NCI-H1694 (cell line): Measurements from ENCODE around the gene KMT2E.
"Not testable (repeated sequence)": the region's sequence is repeated elsewhere in the genome, so short reads cannot be mapped to it uniquely, and the experiment has no call there.

Source experiments
- DNase-seq: peaks from one replicate; lab custom pipeline; 2025; lab: John Stamatoyannopoulos, UW

KMT2E gene, protein sequence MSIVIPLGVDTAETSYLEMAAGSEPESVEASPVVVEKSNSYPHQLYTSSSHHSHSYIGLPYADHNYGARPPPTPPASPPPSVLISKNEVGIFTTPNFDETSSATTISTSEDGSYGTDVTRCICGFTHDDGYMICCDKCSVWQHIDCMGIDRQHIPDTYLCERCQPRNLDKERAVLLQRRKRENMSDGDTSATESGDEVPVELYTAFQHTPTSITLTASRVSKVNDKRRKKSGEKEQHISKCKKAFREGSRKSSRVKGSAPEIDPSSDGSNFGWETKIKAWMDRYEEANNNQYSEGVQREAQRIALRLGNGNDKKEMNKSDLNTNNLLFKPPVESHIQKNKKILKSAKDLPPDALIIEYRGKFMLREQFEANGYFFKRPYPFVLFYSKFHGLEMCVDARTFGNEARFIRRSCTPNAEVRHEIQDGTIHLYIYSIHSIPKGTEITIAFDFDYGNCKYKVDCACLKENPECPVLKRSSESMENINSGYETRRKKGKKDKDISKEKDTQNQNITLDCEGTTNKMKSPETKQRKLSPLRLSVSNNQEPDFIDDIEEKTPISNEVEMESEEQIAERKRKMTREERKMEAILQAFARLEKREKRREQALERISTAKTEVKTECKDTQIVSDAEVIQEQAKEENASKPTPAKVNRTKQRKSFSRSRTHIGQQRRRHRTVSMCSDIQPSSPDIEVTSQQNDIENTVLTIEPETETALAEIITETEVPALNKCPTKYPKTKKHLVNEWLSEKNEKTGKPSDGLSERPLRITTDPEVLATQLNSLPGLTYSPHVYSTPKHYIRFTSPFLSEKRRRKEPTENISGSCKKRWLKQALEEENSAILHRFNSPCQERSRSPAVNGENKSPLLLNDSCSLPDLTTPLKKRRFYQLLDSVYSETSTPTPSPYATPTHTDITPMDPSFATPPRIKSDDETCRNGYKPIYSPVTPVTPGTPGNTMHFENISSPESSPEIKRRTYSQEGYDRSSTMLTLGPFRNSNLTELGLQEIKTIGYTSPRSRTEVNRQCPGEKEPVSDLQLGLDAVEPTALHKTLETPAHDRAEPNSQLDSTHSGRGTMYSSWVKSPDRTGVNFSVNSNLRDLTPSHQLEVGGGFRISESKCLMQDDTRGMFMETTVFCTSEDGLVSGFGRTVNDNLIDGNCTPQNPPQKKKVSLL (N-terminal part only)

DNA sequence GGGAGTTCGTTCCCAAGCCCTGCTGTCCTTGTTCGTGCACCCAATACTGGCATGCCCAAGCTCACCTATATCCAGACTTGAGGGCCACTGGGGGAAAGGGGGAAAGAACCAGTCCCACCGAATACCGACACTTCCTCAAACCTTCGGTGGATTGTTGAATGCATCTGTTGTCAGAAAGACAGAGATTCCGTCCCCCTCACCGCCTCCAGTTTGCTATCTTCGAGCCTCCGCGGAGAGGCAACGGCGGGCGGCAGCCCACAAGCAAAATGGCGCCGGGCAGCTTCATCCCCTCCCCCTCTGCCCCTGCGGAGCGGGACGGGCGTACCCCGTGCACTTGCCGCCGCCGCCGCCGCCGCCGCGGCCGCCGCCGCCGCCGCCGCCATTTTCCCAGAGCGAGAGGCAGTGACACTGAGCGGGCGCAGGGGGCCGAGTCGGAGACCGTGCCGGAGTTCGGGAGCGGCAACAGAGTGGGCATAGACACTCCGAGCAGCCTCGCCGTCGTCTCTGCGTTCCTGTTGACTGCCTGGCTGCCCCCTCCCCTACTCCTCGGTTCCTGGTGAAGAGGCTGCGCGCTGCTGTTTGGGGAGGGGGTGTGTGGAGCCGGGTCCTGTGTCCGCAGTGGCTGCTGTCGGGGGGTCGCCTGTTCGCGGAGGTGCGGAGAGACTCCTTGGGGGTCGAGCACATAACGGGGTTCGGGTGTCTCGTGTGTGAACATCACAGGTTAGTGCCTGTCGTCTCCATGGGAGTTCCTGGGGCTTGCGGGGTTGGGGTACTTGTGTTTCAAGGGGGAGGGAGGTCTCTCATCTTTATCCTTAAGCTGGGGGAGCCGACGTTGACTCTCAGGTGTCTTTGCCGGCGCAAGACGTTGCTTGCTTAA lies at the start of gene KMT2E:
Gene KMT2E, plus strand, starts transcription at position 390 of the 877 bp plus-strand sequence. CDS start 26,748 bp downstream, outside the sequence.
- peak; percentile 79 for DNase-seq

DNA sequence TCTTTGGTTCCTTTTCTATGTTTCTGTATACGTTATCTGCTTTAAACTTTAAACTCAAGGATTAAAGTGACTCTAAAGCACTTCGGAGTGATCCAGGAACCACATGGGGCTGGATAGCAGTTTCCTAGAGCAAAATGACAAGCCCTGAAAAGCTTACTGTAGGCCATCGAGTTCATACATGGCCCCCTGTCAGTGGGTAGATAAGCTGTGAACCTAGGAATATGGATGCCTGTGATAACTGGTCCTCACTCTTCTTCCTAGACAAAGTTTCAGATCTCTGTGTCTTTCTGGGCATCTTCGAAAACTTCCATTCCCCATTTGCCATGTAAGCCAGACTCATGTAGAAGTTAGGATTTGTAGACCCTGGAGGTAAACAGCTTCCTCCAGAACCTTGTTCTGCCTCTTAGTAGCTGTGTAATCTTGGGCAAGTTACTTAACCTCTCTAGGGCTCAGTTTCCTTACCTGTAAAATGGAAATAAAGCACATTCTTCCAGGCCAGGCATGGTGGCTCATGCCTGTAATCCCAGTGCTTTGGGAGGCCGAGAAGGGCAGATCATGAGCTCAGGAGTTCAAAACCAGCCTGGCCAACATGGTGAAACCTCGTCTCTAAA lies 49.3 kb upstream of the KMT2E start:
- DNase-seq, result no peak

DNA sequence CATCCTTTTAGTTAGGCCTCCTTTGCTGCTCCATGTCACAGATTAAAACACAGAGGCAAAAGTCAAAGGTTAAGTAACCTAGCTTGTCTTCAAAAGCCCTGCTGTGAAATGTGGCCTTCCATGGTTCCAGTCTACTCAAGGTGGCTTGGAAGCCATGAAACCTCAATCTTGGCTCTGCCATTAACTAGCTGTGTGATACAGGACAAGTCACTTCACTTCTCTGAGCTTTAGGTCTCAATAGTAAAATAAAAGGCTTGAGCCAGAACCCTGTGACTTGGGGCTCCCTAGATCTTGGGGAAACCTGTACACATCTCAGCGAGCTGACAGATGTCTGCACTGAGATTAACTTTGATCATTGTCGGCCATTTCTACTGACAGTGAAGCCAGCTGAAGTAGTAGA lies 48.0 kb upstream of the KMT2E start:
- no peak for DNase-seq

DNA sequence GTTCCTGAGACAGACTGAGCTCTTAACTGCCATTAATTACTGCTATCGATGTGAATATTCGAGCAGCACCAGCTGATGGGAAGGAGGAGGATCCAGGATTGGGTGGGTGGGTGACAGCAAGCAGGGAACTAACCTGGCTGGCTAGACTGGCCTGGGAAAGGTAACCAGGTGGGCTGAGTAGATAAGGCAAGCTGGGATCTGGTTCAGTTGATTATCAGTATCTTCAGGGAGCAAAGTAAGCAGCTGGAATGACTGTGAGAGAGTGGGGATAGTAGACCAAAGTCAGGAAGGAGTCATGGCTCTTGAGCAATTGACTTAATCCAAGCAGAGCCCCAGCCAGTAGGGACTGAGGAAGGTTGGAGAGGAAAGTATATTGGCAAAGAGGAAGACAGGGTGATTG lies 46.9 kb upstream of the KMT2E start:
- no peak for DNase-seq

DNA sequence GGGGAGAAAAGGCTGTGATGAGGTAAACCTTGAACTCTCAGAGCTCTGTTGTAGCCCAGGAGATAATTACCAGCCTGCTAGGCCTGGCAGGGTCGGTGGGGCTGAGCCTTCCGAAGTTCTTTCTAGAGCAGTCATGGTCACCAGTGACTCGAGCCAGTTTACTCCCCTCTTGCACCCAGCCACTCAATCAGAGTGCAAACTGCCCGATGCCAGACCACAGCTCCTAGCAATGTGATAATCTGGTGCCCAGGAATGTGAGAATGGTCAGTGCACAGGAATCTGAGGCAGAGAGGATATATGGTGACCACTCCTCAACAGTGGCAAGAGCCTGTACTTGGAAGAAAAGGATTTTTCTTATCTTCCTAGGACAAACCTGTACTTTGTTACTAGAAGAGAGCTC lies 46.4 kb upstream of the KMT2E start:
- DNase-seq, result no peak

DNA sequence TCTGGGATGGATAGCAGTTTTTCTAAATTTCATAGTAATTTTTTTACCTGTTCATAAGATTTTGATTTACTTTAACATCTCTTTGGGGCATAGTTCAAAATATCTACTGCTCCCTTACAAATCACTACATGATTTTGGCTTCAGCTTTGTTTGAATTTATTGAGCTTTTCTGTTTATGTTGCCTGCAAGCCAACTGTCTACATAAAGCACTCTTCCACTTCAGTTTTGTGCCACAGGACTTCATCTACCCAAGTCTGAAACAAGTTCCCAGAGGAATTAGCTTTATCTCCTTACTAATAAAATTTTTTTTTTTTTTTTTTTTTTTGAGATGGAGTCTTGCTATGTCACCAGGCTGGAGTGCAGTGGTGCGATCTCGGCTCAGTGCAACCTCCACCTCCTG lies 45.4 kb upstream of the KMT2E start:
- DNase-seq, result no peak

DNA sequence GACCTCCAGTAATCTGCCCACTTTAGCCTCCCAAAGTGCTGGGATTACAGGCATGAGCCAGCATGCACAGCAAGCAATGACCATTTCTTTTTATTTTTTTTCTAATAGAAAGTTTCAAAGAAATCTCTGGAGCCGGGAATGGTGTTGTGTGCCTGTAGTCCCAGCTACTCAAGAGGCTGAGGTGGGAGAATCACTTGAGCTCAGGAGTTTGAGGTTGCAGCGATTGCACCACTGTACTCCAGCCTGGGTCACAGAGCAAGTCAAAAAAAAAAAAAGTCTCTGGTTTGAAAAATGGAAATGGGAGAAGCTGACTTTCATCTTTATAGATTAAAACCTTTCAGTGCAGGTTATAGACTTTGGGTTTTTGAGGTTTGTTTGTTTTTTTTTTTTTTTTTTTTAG lies 44.8 kb upstream of the KMT2E start:
- DNase-seq, result no peak

DNA sequence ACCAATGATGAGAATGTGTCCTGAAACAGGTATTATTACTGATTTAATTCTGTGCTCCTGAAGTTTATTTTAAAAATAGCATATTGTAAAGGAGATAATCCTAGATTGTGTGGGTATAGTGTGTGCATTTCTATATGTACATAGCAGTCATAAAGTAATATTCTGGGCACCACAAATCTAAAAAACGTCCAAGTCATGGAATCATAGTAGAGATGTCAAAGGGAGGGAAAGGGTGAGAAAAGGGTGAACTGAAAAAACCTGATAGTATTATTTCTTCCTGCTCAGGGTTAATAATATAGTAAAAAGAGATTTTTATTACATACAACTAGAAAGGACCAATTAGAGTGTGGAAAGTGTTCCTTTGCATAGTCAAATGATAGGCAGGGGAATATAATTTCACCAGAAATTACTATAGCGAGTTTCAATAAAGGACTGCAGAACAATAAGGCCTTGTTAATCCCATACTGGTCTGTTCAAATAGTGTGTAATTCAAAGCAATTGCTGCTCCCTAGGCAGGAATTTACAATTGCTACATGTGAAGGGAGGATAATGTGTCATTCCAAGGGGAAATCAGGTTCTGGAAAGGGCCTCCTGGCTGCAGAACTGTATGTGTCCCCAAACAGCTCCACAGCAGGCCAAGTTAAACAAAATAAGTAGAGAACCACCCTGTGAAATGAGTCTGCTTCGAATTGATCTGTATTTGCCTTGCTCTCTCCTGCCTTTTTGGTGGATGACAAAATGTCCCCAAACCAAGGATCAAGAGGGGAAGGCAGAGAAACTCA lies 42.5 kb upstream of the KMT2E start:
- no peak for DNase-seq

DNA sequence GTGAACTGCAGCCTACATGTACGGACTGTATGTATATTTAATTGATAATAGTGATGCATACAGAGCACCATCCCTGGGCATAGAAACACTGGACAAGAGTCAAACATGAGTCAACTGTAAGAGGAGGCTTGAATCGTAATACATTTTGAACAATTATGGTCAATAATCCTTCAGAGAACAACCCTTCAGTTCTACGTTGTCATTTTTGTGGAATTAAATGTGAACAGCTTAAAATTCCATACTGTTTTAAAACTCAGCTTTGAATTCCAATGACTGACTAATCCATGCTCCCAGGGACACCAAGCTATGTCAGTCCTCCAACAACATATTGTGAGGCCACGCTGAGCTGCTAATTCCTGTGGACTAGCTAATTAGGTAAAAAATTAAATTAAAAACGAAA lies 41.5 kb upstream of the KMT2E start:
- DNase-seq, result no peak

DNA sequence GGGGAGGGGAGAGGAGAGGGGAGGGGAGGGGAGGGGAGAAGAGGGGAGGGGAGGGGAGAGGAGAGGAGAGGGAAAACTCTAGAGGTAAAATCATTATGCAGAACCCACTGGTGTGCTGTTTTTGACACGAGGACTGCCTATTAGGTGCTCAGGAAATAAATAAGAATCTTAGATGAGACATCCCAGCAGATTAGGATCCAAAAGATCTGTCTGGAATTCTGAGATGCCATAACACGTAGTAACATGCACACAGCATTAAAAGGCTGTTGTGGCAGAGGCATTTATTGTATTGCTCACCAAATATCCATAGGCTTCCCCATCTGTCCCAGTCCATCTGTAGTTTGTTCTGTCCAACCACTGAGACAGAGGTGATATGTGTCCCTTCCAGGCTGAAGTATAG lies 40.8 kb upstream of the KMT2E start:
- DNase-seq, result no peak

DNA sequence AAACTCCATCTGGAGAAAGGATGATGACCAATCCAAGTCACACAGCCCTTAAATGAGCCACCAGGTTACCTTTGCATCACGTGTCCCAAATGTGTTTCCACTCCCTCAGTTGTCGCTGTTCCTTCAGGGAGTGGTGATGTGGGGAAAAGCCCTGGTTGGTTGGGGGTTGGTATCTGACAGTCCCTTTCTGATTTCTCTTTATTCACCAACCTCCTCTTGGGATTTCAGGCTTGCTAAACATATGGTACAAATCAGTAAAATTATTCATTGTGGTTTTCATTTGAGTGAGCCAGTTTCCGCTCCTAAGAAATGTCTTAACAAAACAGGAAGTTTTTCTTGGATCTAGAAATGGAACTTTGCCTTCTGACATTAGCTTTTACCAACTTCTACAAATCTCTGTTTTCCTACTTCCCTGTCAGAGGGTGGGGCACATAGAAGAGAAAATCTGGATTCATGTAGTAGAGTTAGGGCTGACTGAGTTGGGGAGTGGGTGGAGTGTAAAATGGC lies 40.0 kb upstream of the KMT2E start:
- DNase-seq, result no peak

DNA sequence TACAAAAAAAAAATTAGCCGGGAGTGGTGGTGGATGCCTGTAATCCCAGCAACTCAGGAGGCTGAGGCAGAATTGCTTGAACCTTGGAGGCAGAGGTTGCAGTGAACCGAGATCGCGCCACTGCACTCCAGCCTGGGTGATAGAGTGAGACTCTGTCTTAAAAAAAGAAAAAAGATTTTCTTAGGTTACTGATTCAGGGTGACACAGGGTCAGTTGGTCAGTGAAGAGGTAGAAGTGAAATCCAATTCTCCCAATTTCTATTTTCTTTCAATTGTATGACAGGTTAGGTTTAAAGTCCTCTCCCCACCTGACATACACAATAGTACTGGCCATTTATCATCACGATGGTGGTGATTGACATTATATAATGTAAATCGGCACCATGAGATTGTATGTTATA lies 38.5 kb upstream of the KMT2E start:
- DNase-seq, result not testable (repeated sequence)

DNA sequence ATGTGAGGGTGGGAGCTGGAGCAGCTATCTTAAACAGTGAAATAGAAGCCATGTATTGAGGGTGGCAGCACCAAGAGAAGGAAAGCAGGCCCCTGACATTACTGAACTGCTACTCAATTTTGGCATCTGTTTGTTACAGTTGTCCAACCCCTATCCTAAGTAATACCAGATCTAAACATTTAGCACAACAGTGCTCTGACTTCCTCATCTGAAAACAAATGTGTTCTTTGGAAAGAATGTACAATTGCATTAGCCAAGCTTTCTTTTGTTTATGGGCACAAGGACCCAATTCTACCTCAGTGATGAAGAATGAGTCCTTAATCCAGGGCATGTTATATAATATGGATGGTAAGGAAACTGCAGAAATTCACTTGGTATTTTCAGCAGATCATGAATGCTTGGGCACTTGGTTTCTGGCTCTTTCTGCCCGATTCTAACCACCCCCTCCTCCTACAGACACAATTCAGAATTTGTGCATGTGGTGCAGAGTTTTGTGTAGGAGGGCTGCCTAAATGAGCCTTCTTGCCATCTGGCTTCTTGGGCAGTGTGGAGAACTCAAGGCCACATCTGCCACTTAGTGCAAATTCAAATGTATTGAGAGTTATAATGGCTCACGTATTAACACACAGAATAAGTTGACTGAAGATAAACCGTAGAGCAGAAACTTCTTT lies 36.9 kb upstream of the KMT2E start:
- peak; percentile 41 for DNase-seq

DNA sequence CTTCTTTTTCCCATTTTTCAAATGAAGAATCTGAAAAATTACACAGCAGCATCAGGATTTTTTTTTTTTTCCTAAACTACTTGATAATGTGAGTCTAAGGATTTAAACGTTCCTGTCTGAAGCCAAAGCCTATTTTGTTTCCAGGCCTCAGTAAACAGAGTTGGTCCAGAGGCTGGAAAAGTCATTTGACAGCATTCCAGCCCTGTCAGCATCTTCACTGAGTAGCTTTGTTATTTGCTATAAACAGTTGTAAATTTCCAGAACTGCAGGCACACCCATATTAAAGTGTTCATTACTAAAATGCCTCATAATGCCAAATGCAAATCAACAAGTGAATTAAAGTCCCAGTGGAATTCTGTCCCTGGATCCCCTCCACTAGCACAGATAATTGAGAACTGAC lies 35.5 kb upstream of the KMT2E start:
- no peak for DNase-seq

DNA sequence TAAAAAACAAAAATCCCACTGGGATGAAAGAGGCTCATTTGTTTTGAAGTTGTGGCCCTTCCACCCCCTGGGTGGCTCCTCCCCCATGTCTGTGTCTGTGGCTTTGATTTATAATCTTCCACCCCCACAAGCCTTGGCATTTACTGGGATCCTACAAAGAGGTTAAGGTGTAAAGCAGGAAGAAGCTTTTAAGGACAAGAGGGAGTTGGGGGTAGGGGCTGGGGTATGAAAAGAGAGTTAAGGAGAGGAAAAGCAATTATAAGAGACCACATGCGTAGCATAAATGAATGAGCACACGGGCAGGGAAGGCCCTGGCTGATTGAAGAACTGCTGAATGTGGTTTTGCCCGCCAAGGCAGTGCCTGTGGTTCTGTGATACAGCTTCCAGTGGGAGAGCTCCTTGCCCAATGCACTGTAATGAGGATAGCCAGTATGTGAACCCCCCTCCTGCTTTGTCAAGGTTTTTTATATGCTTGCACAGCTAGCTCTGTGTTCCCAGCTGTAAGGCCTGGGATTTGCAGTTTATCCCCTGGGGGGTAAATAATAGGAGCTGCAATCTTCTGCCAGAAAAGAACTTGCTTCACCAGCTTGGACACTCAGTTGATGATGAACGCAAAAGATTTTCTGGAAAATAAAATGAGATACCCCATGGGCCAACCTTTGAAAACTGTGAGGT lies 34.7 kb upstream of the KMT2E start:
- DNase-seq, result no peak

DNA sequence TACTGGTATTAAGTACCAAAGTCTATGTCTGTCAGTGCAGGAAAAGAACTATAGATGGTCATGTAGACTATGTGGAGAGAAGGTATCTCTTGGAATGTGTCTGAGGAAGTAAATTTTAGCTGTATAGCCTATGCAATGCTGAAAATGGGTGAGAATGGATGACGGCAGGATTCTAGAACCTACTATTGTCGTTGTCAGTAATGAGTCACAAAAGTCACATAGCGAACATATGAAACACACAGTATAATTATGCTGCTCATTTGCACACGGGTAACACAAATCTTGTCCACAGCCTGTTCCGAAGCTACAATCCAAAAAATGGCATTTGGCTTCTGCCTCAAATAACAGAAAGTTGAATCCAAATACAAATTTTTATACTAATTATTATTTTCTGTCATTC lies 33.6 kb upstream of the KMT2E start:
- no peak for DNase-seq

DNA sequence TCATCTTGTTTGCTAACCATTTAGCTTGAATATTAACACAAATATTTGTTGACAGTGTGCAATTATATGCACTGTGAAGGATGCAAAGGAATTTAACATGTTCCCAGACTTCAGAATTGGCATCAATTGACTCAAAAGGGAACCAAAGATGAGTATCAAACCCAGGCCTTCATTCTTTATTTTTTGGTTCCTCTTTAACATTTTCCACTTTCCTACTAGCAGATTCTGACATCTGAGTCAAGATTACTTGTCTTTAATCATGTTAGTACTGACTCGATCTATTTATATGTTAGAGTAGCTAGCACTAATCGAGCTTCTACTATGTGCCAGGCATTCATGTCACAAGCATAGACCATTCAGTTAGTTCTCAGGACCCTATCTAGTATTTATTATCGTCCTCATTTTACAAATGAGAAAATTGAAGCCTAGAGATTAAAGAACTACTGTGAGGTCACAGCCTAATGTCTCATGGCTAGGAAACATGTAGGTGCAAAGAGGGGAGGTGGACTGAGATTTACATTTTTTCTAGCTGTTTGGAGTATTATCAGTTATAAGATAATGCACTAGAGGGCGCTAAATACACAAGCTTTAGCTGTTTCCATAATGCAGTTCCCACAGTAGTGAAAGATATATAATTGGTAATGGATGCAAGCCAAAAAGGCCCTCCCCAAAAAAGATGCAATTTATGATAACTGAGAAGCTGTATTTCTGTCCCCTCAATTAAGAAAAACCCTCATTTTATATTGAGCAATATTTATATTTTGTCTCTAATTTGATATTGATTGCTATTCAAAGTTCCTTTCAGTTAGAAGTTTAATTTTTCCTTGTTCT lies 32.9 kb upstream of the KMT2E start:
- peak; percentile 88 for DNase-seq

DNA sequence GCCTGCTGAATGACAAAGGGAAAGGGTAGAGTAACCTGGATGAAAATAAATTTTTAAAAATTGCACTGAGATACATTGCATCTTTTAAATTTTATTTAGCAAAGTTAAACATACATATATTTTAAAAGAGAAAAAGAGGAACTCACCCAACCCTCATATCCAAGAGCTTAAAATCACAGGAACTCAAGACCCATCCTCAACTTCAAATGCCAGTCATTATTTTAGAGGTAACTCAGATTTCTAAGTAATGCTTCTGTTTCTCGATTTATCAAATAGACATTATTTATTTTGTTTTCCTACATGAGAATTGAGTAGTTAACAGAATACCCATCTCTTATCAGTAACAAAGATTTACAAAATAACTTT lies 32.4 kb upstream of the KMT2E start:
- no peak for DNase-seq
